Activated CD4-positive, alpha-beta T cell treated with anti-CD3 and anti-CD28 coated beads for 36 hours (primary cell): ENCODE measurements around the gene RPH3AL. TPM values are rescaled to one million over a fixed set of nuclear protein-coding genes. Genes with fewer than 3 reads are reported as not detected.
"Not testable (repeated sequence)": the region's sequence is repeated elsewhere in the genome, so short reads cannot be mapped to it uniquely, and the experiment has no call there.

ENCODE experiments used
- ATAC-seq: fragments of 200-7000 bp; cut with Tn5 transposase; one replicate; pipeline ENCODE4 v1.10.0; 2021; ENCODE audit warnings: mild to moderate bottlenecking, moderate library complexity
- CTCF ChIA-PET: fragments of 350-600 bp; sonication (Branson Sonifier 250); formaldehyde crosslinking; loops from one replicate; lab custom pipeline; 2021; ENCODE audit warnings: antibody characterized with exemption; lab: Charles Lee
- POLR2A ChIA-PET: fragments of 350-600 bp; sonication (Branson Sonifier 250); formaldehyde crosslinking; loops from one replicate; lab custom pipeline; 2021; ENCODE audit warnings: antibody characterized with exemption, inconsistent platforms; lab: Charles Lee
- DNase-seq: peaks from one replicate; pipeline ENCODE4 v3.0.0-alpha.2; 2020
- H3K27ac Mint-ChIP-seq: one replicate; pipeline ENCODE4 v1.8.0; 2021; ENCODE audit warnings: mixed read lengths
- H3K27me3 Mint-ChIP-seq: one replicate; pipeline ENCODE4 v1.8.0; 2021; ENCODE audit warnings: mixed read lengths
- H3K36me3 Mint-ChIP-seq: one replicate; pipeline ENCODE4 v1.8.0; 2021; ENCODE audit warnings: low read depth, mixed read lengths
- H3K4me1 Mint-ChIP-seq: one replicate; pipeline ENCODE4 v1.8.0; 2021; ENCODE audit warnings: mixed read lengths
- H3K4me3 Mint-ChIP-seq: one replicate; pipeline ENCODE4 v1.8.0; 2021; ENCODE audit warnings: mild to moderate bottlenecking, moderate library complexity, mixed read lengths
- H3K9me3 Mint-ChIP-seq: one replicate; pipeline ENCODE4 v1.8.0; 2021; ENCODE audit warnings: low read depth, mixed read lengths
- intact Hi-C, 2 experiments: fragments of 100-400 bp; cut with DNase I in 1 of 2; cut with micrococcal nuclease in 1 of 2; formaldehyde crosslinking; loops; one replicate each; pipeline versions ENCODE4 v1.14.2 to v1.15.1; 2022 to 2024; cut with DNase I, micrococcal nuclease
- total RNA-seq, 2 experiments: library from RNA; stranded (reverse); gene quantifications; one replicate each; pipeline ENCODE4 v1.2.3, GENCODE V29; 2021

Gene RPH3AL
- total RNA-seq, 2 experiments from 2014 or later = 1.4 to 2.0 TPM

DNA sequence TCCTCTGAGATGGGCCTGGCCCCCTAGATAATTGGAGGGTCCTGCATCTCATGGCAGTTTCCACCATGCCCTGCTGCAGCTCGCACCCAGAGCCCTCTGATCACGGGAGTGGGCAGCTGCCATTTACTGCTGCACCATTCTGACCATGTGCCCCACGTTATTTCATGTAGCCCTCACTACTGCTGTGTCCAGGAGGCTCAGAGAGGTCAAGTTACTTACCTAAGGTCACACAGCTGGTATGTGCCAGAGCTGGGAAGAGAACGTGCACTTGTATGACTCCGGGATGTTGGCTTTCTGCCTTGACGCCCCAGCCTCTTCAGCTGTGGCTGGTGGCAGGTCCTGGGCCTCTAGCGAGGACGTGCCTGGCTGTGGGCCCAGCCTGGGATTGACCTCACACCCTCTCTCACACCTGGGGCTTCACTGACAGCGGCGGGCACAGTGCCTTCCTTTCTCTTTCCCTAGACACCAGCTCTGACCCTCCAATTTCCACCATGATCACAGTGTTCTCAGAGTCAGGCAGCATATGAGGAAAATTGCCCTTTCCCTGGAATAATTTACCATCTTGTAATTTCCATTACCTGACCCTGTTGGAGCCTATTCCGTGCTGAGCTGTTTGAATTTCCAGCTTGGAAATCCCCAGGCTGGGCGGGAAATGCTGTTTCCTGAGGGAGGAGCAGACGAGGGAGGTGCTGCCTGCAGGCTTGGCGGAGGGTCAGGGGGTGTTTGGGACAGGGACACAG, 152.6 kb downstream of the RPH3AL start:
- ATAC-seq (no peak), DNase-seq (no peak)
- H3K4me3 Mint-ChIP-seq = no peak overlapping the region
- ChIA-PET POLR2A (no interaction called here), CTCF (no interaction called here)
- intact Hi-C loops = no loop called here
- no peaks in the 10 kb centered on the region for H3K9me3 Mint-ChIP-seq
- no peaks in the 10 kb centered on the region for H3K36me3 Mint-ChIP-seq
- H3K27ac Mint-ChIP-seq = no peak overlapping the region
- H3K4me1 Mint-ChIP-seq = no peaks in the 10 kb centered on the region
- peaks cover 17% of the 10 kb centered on the region for H3K27me3 Mint-ChIP-seq

DNA sequence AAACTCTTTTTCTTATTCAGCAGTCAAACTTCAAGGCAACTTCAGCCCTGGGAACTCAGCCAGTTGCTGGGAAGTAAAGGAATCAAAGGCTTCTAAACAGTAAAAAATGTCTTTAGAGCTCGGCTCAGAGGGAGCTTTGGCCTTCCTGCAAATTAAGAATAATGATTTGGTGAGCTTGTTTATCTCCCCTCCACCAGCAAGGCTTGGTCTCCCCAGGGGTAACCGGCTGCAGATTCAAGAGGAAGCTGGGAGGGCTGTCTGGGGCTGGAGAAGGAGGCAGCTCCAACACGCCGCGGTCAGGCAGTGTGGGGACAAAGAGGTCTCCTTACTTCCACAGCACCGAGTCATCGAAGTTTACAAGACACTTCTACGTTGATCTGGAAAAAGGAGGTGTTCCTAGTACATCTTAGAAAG, 153.4 kb downstream of the RPH3AL start:
- Mint-ChIP-seq H3K4me3 (no peak overlapping the region), H3K36me3 (no peaks in the 10 kb centered on the region), H3K9me3 (no peaks in the 10 kb centered on the region), H3K27ac (no peak overlapping the region), H3K27me3 (peaks cover 17% of the 10 kb centered on the region), H3K4me1 (no peaks in the 10 kb centered on the region)
- DNase-seq (no peak), ATAC-seq (no peak)
- CTCF ChIA-PET = interaction anchor here (0.6 to 0.8 kb wide), 2 partner anchors 473 to 887 kb away, joined by 3 to 4 read pairs; no protein-coding TSS in a partner anchor
- POLR2A ChIA-PET = interaction anchor here (0.5 kb wide), 1 partner anchor 517 kb away, joined by 4 read pairs; no protein-coding TSS in a partner anchor
- intact Hi-C loops = no loop called here

DNA sequence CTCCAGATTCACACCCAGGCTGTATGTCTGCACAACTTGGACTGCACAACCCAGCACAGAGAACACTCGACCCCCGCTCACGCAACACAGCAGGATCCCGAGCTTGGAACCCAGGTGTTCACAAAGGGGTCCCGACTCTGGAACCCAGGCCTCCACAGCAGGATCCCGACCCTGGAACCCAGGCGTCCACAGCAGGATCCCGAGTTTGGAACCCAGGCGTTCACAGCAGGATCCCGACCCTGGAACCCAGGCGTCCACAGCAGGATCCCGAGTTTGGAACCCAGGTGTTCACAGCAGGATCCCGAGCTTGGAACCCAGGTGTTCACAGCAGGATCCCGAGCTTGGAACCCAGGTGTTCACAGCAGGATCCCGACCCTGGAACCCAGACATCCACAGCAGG, 154.4 kb downstream of the RPH3AL start:
- POLR2A ChIA-PET, H3K4me3 Mint-ChIP-seq, H3K36me3 Mint-ChIP-seq, H3K27ac Mint-ChIP-seq, intact Hi-C loops, H3K9me3 Mint-ChIP-seq, H3K4me1 Mint-ChIP-seq, ATAC-seq, DNase-seq: not testable (repeated sequence)
- peaks cover 17% of the 10 kb centered on the region for H3K27me3 Mint-ChIP-seq
- CTCF ChIA-PET = interaction anchor here (0.5 to 0.6 kb wide), 2 partner anchors 125 to 740 kb away, joined by 3 read pairs; no protein-coding TSS in a partner anchor

DNA sequence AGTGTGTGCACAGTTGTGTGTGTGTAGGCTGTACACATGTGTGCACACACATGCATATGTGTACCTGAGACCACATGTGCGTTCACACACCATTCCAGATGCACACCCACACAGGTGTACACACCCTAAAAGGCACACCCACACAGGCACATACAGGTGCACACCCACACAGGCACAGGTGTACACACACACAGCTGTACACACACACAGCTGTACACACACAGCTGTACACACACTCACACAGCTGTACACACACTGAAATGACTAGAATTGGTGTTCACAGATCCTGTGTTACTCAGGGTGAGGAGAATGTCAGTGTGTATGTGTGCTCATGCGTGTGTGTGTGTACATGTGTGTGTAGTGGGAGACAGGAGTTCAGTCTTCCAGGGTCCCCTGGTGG, 155.3 kb downstream of the RPH3AL start:
- H3K27me3 Mint-ChIP-seq = peaks cover 17% of the 10 kb centered on the region
- CTCF ChIA-PET = no interaction called here
- intact Hi-C loops = no loop called here
- DNase-seq (no peak), ATAC-seq (no peak)
- POLR2A ChIA-PET = interaction anchor here (0.5 kb wide), 1 partner anchor 52 kb away, joined by 5 read pairs; no protein-coding TSS in a partner anchor
- H3K36me3 Mint-ChIP-seq = no peaks in the 10 kb centered on the region
- no peak overlapping the region for H3K4me3 Mint-ChIP-seq
- H3K9me3 Mint-ChIP-seq = no peaks in the 10 kb centered on the region
- H3K27ac Mint-ChIP-seq = no peak overlapping the region
- no peaks in the 10 kb centered on the region for H3K4me1 Mint-ChIP-seq

DNA sequence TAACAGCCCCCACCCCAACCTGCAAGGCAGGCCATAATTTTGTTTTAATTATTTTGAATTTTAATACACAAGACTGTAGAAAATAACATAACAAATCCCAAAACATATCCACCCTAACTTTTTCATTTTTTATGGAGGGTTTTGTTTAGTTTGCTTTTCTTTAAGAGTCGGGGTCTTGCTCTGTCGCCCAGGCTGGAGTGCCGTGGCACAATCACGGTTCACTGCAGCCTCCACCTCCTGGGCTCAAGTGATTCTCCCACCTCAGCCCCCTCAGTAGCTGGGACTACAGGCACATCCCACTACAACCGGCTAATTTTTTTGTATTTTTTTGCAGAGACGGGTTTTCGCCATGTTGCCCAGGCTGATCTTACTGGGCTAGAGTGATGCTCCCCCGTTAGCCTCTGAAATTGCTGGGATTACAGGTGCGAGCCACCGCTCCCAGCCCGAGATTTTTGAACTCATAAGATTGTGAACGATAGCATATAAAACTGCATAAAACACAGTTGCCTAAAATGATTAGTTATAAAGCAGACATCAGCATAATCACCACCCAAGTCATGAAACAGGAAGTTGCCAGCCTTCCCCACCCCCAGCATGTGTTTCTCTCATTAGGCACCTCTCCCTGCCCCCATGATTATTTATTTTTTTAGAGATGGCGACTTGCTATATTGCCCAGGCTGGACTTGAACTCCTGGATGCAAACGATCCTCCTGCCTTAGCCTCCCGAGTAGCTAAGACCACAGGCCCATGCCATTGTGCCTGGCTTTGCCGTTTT, 157.6 kb downstream of the RPH3AL start:
- ATAC-seq = no peak
- H3K4me1 Mint-ChIP-seq = no peaks in the 10 kb centered on the region
- peaks cover 14% of the 10 kb centered on the region for H3K27me3 Mint-ChIP-seq
- H3K27ac Mint-ChIP-seq = no peak overlapping the region
- no peaks in the 10 kb centered on the region for H3K9me3 Mint-ChIP-seq
- H3K36me3 Mint-ChIP-seq = no peaks in the 10 kb centered on the region
- intact Hi-C loops = no loop called here
- H3K4me3 Mint-ChIP-seq = no peak overlapping the region
- DNase-seq = no peak
- ChIA-PET CTCF (interaction anchor here (0.7 kb wide), 1 partner anchor 38 kb away, joined by 3 read pairs; no protein-coding TSS in a partner anchor), POLR2A (no interaction called here)

DNA sequence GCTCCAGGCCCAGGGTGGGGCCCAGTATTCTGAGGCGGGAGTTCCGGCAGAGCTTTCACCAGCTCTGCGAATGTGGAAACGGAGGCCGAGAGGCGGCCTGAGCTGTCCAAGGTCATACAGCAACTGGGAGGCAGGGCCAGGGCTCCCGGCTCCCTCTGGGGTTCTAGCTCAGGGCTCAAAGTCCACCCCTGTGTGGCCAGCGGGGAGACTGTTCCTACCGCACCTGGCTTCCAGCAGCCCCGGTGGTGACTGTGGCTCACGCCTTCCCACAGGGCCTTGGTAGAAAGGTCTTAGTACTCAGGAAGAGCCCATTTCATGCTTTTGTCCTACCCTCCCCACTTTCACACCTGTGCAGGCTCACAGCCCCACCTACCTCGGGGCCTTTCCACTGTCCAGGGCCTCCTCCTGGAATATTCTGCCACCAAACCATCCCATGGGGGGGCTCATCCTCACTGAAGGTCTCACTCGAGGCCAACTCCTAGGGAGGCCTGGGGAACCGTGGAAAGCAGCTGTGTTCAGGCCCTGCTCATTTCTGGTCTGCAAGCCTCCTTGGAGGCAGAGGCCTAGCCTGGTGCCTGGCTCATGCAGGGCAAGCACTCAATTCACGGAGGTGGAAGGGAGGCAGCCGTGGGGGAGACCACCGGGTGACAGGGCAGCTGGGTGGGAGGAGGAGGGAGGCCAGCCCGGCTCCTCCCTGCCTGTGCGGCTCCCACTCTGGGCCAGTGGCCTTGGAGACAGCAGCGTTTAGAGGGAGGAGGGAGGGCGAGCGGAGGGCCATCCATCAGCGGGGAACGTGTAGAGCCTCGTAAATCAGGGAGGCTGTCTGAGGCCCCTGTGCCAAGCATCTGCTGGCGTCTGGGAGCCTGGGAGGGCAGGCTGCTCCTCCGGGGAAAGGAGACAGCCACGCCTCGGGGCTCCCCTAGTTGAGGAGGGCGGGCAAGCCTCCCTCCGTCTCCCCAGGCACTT, 158.5 kb downstream of the RPH3AL start:
- intact Hi-C loops = no loop called here
- no peaks in the 10 kb centered on the region for H3K9me3 Mint-ChIP-seq
- H3K27ac Mint-ChIP-seq = no peak overlapping the region
- H3K27me3 Mint-ChIP-seq = peaks cover 8% of the 10 kb centered on the region
- no peak for DNase-seq
- no peak for ATAC-seq
- ChIA-PET POLR2A (no interaction called here), CTCF (interaction anchor here (0.6 to 0.7 kb wide), 2 partner anchors 39 to 120 kb away, joined by 3 to 4 read pairs; no protein-coding TSS in a partner anchor)
- no peak overlapping the region for H3K4me3 Mint-ChIP-seq
- H3K36me3 Mint-ChIP-seq = no peaks in the 10 kb centered on the region
- H3K4me1 Mint-ChIP-seq = no peaks in the 10 kb centered on the region

DNA sequence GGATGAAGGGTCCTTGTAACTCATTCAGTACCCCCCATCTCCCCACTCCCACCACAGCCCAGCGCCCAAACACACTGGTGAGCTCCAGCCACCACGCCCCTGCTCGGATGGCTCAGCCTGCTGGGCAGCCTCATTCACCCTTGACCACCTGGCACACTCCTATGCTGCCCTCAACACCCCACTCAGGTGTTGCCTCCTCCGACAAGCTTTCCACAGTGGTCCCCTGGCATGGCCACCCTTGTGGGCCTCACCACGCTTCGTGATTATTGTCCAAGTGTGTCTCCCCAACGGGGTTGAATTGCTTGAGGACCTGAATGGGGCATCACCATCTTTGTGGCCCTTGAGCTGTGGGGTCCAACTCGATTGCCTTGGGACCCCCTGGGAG, 159.2 kb downstream of the RPH3AL start:
- CTCF ChIA-PET = interaction anchor here (0.9 kb wide), 1 partner anchor 91 kb away, joined by 3 read pairs; no protein-coding TSS in a partner anchor

DNA sequence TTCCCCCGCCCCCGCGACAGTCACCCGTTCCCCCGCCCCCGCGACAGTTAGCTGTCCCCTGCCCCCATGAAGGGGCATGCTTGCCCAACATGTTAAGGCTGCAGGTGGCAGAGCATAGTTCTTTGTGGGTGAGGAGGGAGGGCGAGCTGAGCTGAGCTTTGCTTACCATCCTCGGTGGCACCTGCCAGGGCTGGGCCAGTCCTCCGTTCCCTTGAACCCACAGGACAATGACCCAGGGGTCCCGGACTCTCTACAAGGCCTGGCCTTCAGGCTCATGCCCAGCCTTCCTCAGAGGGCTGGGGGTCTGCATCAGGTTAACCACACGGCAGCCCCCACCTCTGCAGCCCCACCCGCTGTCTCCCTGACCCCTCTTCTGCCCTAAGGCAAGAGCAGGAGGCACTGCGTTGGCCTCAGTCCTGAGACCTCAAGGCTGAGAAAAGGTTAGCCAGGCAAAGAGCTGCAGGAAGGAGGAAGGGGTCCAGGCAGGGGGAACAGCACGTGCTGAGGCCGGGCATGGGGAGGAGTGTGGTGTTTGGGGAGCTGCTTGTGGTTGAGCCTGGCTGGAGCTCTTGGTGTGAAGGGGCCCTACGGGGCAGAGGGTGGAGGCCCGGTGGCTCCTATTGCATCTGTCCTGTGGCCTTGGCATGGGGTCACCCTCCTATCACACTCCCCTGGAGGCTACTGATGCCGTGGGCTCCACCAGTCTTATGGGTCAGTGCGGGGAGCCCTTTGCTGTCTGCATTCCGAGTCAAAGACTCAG, 159.8 kb downstream of the RPH3AL start:
- DNase-seq (no peak), ATAC-seq (no peak)
- Mint-ChIP-seq H3K27me3 (peaks cover 6% of the 10 kb centered on the region), H3K36me3 (no peaks in the 10 kb centered on the region), H3K27ac (no peak overlapping the region), H3K4me3 (no peak overlapping the region), H3K4me1 (no peaks in the 10 kb centered on the region), H3K9me3 (no peaks in the 10 kb centered on the region)
- POLR2A ChIA-PET = no interaction called here
- intact Hi-C loops = no loop called here
- CTCF ChIA-PET = interaction anchor here (0.9 kb wide), 1 partner anchor 91 kb away, joined by 3 read pairs; no protein-coding TSS in a partner anchor

More for the DNA sequence above, 159.2 kb downstream of the RPH3AL start:
- H3K4me3 Mint-ChIP-seq = no peak overlapping the region
- ATAC-seq (no peak), DNase-seq (no peak)
- peaks cover 6% of the 10 kb centered on the region for H3K27me3 Mint-ChIP-seq
- no peak overlapping the region for H3K27ac Mint-ChIP-seq
- no peaks in the 10 kb centered on the region for H3K36me3 Mint-ChIP-seq
- no peaks in the 10 kb centered on the region for H3K4me1 Mint-ChIP-seq
- intact Hi-C loops = no loop called here
- POLR2A ChIA-PET = no interaction called here
- H3K9me3 Mint-ChIP-seq = no peaks in the 10 kb centered on the region

DNA sequence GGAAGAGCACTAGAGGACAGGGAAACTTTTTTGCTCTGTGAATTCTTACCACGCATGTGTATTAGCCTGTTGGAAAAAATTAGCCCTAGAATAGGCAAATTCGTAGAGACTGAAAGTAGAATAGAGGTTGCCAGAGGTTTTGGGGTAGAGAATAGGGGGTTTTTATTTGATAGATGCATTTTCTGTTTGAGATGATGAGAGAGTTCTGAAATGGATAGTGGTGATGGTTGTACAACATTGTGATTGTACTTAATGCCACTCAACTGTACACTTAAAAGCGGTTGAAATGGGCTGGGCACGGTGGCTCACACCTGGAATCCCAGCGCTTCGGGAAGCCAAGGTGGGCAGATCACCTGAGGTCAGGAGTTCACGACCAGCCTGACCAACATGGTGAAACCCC, 163.2 kb downstream of the RPH3AL start:
- no peak for DNase-seq
- no peak for ATAC-seq
- ChIA-PET CTCF (interaction anchor here (1.1 kb wide), 1 partner anchor 511 kb away, joined by 3 read pairs; no protein-coding TSS in a partner anchor), POLR2A (no interaction called here)
- no peaks in the 10 kb centered on the region for H3K36me3 Mint-ChIP-seq
- H3K4me1 Mint-ChIP-seq = peaks cover 4% of the 10 kb centered on the region
- H3K27ac Mint-ChIP-seq = no peak overlapping the region
- intact Hi-C loops = no loop called here
- no peaks in the 10 kb centered on the region for H3K9me3 Mint-ChIP-seq
- H3K27me3 Mint-ChIP-seq = peaks cover 3% of the 10 kb centered on the region
- H3K4me3 Mint-ChIP-seq = no peak overlapping the region

DNA sequence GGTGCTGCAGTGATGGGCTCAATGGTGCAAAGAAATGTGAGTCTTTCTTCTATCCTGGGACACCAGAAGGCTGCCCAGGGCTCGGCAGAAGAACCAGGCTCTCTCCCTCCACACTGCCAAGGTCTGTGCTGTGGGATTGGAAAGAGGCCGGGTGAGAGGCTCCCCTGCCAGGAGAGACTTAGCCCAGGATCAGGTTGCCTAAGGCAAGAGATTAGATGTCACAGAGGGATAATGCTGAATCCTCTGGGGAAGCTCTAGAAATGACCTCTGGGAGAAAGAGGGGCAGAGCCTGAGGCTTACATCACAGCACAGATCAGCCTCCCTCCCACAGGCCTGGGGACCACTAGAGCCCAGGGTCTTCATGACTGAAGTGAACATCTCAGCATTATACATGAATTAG, 165.5 kb downstream of the RPH3AL start:
- CTCF ChIA-PET = no interaction called here
- intact Hi-C loops = no loop called here
- no peak for ATAC-seq
- Mint-ChIP-seq H3K9me3 (no peaks in the 10 kb centered on the region), H3K36me3 (no peaks in the 10 kb centered on the region), H3K4me3 (no peak overlapping the region), H3K4me1 (peaks cover 4% of the 10 kb centered on the region), H3K27ac (no peak overlapping the region), H3K27me3 (peaks cover 18% of the 10 kb centered on the region)
- POLR2A ChIA-PET = no interaction called here
- DNase-seq = no peak
